CD4-positive, alpha-beta T cell treated with Interleukin-17A for 4 hours (primary cell): Measurements from ENCODE around the gene CACNA1C.

Experiments
- DNase-seq: peaks from one replicate; pipeline ENCODE4 v3.0.0-alpha.2; 2020; ENCODE audit warnings: mixed read lengths

CACNA1C gene

GRCh38 chr12:2052826-2053678, at the start of gene CACNA1C:
TSS of gene CACNA1C (plus strand) at chr12:2052987. CDS start at chr12:2053563, 576 bp downstream.
- peak; percentile 38 for DNase-seq

DNA sequence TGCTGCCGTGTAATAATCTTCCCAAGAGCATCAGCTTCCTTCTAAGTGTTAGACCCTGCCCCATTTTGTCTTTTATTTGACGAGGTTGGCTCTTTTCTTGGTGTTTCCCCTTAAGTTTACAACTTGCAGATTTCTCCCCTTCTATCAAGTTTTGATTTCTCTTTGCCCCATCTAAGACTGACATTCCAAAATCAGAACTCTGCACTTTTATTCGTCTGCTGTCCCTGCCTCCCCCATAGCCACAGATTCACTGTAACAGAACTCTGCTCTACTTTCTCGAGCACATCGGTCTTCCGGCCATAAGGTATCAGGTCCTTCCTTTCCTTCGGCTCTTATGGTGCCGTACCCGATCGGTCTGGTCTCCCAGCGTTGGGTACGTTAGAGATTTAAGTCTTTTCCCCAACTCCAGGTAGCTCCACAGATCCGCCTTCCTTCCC, 49.1 kb upstream of the CACNA1C start:
- no peak for DNase-seq

GRCh38 chr12:2004113-2004929, 48.5 kb upstream of the CACNA1C start, which contains the start of gene DCP1B:
TSS of gene DCP1B (minus strand) at chr12:2004457. CDS start at chr12:2004431, 26 bp downstream.
- DNase-seq: peak; percentile 95

- DNase-seq: no peak
These were observed 44.1 kb upstream of the CACNA1C start for GRCh38 chr12:2008677-2009076.

GRCh38 chr12:2009623-2010022, 43.2 kb upstream of the CACNA1C start:
- peak; percentile 6 for DNase-seq

GRCh38 chr12:2011643-2012607, 40.9 kb upstream of the CACNA1C start:
- DNase-seq: no peak

- DNase-seq: no peak
These were observed 39.7 kb upstream of the CACNA1C start for GRCh38 chr12:2013086-2013485.

GRCh38 chr12:2013527-2014223, 39.1 kb upstream of the CACNA1C start:
- no peak for DNase-seq

DNA sequence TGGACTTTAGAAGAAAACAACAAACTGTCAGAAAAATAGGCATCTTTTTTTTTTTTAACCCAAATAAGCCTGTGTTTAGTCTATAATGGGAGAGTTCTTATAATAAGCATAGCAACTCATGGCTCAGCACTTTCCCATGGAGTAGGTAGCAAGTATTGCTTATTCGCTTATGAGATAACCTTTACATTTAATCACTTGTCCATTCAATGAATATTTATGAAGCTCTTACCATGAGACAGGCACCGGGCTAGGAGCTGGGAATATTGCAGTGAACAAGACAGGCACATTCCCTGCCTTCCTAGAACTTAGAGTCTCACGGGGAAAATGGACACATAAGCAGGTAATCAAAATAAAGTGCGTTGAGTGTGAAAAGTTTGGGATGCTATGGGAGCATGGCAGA, 38.6 kb upstream of the CACNA1C start:
- DNase-seq: no peak

DNA sequence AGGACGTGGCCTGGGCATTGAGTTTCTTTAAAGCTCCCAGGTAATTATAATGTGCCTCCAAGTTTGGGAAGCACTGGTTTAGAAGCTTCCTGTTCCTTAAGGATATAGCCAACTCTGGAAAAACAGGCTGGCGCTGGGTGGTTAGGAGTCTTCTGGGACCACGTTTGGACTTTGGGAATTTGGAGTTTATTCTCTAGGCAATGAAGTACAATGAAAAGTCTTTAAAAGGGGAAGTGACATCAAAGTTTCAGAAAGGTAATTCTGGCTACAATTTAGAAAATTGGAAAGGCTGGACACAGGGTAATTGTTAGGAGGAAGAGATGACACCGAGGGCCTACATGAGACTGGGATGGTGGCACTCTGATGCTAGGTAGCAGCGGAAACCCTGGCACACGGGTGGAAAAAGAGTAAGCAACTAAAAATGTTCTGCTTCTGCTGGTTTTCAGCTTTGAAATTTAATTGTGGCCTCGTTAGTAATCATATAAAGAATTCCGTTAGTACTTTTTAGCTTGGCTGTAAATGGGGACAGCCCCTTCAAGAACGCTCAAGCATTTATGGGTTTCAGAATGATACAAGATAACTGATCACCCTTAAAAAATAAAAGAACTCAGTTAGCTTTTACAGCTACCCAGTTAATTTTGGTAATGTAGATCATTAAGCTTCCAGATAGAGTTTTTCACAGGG, 35.8 kb upstream of the CACNA1C start:
- DNase-seq: no peak

DNA sequence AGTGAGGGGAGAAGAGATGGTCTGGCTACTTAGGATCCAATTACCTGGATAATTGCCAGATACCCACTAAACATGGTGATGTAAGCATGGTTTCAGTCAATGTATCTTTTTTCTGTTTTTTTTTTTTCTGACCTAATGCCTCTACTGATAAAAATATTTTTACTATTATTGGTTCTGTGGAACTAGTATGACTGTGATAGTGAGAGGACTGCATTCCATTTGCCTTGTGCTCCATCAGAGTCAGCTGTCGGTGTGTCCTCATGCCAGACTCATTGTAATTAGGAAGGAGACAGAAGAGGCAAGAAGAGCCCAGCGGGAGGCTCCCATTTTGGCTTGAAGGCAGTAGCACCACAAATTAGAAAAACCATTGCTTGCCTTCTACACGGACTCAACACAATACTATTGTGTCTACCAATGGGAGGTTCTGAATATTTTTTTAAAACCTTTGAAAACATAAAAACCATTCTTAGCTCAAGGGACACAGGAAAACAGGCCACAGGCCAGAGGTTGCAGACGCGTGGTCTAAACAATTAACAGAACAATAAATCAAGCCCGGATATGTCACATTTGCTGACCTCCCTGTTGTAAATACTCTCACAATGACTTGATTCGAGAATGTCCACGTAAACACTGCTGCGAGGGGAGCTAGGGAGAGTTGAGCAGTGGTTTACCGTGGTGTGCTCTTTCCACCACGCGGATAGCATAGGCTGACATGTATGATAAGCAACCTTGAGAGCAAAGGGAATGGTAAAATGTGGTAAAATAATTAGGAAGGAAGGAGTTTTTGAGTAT, 35.0 kb upstream of the CACNA1C start:
- DNase-seq: no peak

GRCh38 chr12:2018391-2018790, 34.4 kb upstream of the CACNA1C start:
- no peak for DNase-seq

DNA sequence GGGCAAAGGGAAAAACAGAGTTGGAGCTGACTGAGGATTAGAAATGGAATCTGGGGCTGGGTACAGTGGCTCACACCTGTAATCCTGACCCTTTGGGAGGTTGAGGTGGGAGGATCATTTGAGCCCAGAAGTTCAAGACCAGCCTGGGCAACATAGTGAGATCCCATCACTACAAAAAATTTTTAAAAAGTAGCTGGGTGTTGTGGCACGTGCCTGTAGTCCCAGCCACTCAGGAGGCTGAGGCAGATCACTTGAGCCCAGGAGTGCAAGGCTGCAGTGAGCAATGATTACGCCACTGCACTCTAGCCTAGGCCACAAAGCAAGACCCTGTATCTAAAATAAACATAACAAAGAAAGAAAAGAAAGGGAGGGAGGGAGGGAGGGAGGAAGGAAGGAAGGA, 33.7 kb upstream of the CACNA1C start:
- DNase-seq: no peak

DNA sequence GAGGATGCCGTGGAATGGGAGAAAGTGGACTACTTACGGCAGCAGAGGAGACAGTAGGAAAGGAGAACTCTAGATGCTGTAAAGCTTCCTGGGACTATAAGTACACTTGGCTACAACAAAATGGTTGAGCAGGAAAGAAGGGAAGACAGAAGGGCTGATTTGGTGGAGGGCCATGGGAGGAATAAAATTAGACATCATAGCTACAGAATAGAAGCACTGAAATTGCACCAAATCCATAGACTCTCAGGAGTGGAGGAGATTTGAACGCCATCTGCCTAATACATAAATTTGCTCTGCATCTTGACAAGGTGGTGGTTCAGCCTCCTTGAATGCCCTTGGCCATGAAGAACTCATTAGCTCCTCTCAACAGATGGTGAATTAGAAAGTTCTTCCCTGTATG, 32.3 kb upstream of the CACNA1C start:
- DNase-seq: no peak

DNA sequence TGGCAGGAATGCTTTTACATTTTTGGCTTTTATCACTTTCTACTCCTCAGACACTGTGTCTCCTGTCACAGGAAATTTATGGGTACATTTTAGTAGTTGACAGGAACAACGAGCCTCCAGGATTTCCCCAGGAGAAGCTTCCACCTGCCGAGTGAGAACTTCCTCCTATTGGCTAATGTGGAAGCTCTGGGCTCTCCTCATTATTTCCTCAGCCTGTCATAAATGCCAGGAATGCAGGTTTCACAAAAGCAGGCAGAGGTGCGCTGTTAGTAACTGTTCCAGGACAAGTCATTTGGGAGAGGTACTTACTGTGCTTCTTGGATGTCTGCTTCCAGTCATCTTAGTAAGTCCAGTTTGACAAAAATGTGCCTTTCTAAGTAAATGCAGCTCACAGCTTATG, 29.4 kb upstream of the CACNA1C start:
- no peak for DNase-seq

DNA sequence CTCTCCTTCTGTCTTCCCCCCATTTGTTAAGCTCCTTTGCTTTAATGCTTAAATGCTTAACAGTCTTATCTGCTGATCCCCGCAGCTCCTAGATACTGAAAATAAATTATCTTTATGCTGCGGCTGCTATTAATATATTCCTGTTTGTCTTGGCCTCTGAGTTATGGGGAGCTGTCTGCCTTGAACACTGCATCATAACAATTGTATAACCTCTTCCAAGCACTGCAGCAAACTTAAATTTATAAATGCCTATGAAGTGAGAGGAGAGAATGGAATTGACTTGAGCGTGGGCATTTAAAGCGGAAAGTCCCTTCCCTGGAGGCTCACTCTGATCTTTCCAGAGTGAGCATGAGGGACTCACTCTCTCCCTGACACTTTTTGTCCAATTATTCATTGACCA, 25.4 kb upstream of the CACNA1C start:
- no peak for DNase-seq

DNA sequence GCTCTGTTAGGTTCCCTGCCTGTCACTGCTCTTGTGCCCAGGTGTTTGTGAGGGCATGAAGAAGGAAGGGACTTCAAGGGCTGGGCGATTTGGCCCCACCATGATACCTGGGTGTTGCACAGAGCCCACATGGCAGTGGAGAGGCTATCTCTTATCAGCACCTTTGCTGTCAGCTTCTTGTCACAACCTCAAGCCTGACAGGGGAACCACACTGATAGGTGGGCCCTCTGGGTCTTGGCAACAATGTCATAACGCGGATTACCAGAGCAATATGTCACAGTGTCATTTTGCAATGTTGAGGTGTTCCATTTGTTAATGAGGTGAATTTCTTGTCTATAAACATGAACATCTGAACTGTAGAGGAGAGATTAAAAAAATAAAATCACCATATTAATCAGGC, 22.9 kb upstream of the CACNA1C start:
- DNase-seq: no peak

- DNase-seq: no peak
These were observed 20.3 kb upstream of the CACNA1C start for GRCh38 chr12:2032506-2032905.

DNA sequence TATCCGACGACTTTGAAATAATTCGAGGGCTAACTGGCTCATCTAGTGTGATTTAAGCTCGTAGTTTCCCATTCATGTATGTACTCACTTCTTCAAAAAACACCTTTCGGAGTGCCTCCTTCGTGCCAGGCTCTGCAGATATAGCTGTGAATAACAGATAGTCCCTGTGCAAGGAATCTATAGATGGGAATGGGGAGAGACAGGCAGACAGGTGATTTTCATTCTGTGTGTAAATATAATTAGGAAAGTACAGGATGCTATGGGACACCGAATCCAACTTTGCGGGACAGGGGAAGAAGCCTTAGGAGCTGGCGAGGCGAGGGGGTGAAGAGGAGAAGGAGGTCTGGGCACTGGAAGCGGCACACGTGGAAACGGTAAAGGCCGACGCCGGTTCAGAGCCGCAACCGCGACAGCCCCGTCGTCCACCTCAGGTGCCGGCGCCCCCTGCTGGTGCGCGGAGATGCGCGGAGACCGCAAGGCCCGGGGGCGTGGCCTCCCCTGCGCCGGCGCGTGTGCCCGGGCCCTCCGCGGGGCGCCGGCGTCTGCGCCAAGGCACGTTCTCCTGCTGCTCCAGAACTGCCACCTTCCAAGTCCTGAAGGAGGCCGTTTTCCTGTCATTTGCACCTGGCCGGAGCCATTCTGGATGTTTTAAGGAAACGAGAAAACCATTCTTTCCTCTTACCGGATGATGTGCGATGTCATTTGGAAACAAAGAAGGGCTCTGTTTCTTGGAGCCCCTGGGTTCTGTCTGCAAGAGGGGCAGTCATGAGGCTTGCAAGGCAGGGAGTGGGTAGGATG, 18.0 kb upstream of the CACNA1C start:
- peak; percentile 94 for DNase-seq
